ENCODE data around the gene RNASEL.

DNA sequence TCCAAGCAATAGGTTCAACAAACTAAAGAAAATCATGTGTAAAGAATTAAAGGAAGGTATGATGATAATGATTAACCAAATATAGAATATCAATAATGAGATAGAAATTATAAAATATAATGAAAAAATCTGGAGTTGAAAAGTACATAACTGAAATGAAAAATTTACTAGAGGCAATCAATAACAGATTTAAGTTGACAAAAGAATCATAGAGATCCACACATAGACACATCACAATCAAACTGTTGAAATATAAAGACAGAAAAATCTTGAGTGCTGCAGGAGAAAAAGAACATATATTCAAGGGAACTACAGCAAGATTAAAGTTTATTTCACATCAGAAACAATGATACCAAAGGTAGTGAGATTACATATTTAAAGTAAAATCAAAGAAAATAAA, 63.7 kb downstream of the RNASEL start:
- TF ChIP-seq GATA3 (IDR thresholded peaks at IDR 0.05; ENCODE audit: low read depth, low read length) (no peak), GATA2 (IDR thresholded peaks at IDR 0.05; ENCODE audit: low read depth, low read length) (no peak)

All from SH-SY5Y (cell line).